Fibroblast of lung (primary cell): ENCODE measurements around the gene BEND3. TPM values are rescaled to one million over a fixed set of nuclear protein-coding genes. Genes with fewer than 3 reads are reported as not detected.

ENCODE experiments used
- DNase-seq, 2 donors: peaks; one replicate each; pipeline versions ENCODE4 v3.0.0 to v3.0.0-alpha.2; 2010; ENCODE audit warnings: low read depth in 2 of 2
- H2AFZ ChIP-seq: 2 replicates; pipeline ENCODE4 v1.5.1; 2012; ENCODE audit warnings: low read length, control low read depth, inconsistent platforms
- H3K27ac ChIP-seq: 2 replicates; pipeline ENCODE4 v1.5.1; 2011; ENCODE audit warnings: low read length, control low read depth; ENCODE audit not compliant: insufficient read depth
- H3K27me3 ChIP-seq: 2 replicates; pipeline ENCODE4 v1.5.1; 2011; ENCODE audit warnings: mild to moderate bottlenecking, low read length; ENCODE audit not compliant: control insufficient read depth, insufficient read depth
- H3K36me3 ChIP-seq: 2 replicates; pipeline ENCODE4 v1.5.1; 2011; ENCODE audit warnings: low read length; ENCODE audit not compliant: control insufficient read depth, insufficient read depth
- H3K4me1 ChIP-seq: 2 replicates; pipeline ENCODE4 v1.5.1; 2011; ENCODE audit warnings: low read length; ENCODE audit not compliant: control insufficient read depth, insufficient read depth; ENCODE audit errors: extremely low read depth
- H3K4me2 ChIP-seq: 2 replicates; pipeline ENCODE4 v1.5.1; 2011; ENCODE audit warnings: low read length, control low read depth; ENCODE audit not compliant: insufficient read depth; ENCODE audit errors: extremely low read depth
- H3K4me3 ChIP-seq, 4 experiments: fragments of 200-600 bp in 1 of 4; sonication (generic) in 1 of 4; replicated peaks in 1 of 4; 2 replicates each; pipeline ENCODE4 v1.5.1; 2011 to 2016; ENCODE audit warnings: low read length in 4 of 4, low read depth in 3 of 4, mild to moderate bottlenecking in 3 of 4, control low read depth in 2 of 4, inconsistent platforms in 1 of 4, mixed read lengths in 1 of 4; ENCODE audit not compliant: insufficient read depth in 1 of 4; ENCODE audit errors: control extremely low read depth in 1 of 4
- H3K79me2 ChIP-seq: 2 replicates; pipeline ENCODE4 v1.5.1; 2012; ENCODE audit warnings: mild to moderate bottlenecking, low read length, inconsistent platforms; ENCODE audit not compliant: control insufficient read depth, insufficient read depth
- H3K9ac ChIP-seq: 2 replicates; pipeline ENCODE4 v1.5.1; 2011; ENCODE audit warnings: mild to moderate bottlenecking, low read length, control low read depth; ENCODE audit not compliant: insufficient read depth
- H3K9me3 ChIP-seq: 2 replicates; pipeline ENCODE4 v1.5.1; 2012; ENCODE audit warnings: low read depth, low read length; ENCODE audit not compliant: control insufficient read depth, insufficient read depth
- H4K20me1 ChIP-seq: 2 replicates; pipeline ENCODE4 v1.5.1; 2011; ENCODE audit warnings: low read length; ENCODE audit not compliant: control insufficient read depth, insufficient read depth; ENCODE audit errors: extremely low read depth
- EZH2 ChIP-seq: IDR thresholded peaks from 2 replicates; pipeline ENCODE4 v1.5.1; 2012; ENCODE audit warnings: low read length, control low read depth, mild to moderate bottlenecking; ENCODE audit errors: missing control alignments
- polyA plus RNA-seq, 2 donors: library from polyadenylated mRNA; depleted of rRNA in 1 of 2; stranded (reverse) in 1 of 2; unstranded in 1 of 2; fragments of >200 nt; gene quantifications; 2 replicates each; pipeline ENCODE4 v1.2.1, GENCODE V29; 2011 to 2012; ENCODE audit warnings: missing spikeins in 1 of 2
- total RNA-seq: library from RNA; depleted of rRNA; stranded (reverse); fragments of >200 nt; gene quantifications from 2 replicates; pipeline ENCODE4 v1.2.1, GENCODE V29; 2014
- TF ChIP-seq, protein P1 (sequence below), 2 donors: IDR thresholded peaks in 1 of 2; conservative IDR thresholded peaks in 1 of 2; 1 replicate in 1 of 2; 2 replicates in 1 of 2; pipeline ENCODE4 v1.5.1; 2011 to 2012; ENCODE audit warnings: low read length in 2 of 2, control low read depth in 1 of 2, inconsistent platforms in 1 of 2, low read depth in 1 of 2, mild to moderate bottlenecking in 1 of 2

BEND3 gene
- total and polyA plus RNA-seq, 2 donors (not counting 1 experiment from before 2014, with no cell fraction given) = 0.83 to 1.7 TPM

DNA sequence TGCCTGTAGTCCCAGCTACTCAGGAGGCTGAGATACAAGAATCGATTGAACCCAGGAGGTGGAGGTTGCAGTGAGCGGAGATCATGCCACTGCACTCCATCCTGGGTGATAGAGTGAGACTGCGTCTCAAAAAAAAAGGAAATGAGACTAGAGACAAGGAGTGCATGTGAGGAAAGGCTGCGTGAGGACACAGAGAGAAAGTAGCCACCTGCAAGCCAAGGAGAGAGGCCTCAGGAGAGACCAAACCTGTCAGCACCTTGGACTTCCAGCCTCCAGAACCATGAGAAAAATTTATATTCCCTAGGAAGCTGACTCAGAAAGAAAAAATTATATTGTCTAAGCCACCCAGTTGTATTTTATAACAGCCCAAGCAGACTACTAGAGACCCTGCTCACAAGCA is 7.4 kb upstream of the BEND3 start:
- Histone ChIP-seq H3K4me3 (no peak overlapping the region), H3K4me2 (no peak overlapping the region), H2AFZ (no peak overlapping the region), H3K27ac (no peak overlapping the region), H3K4me1 (no peaks in the 10 kb centered on the region), H3K79me2 (no peaks in the 10 kb centered on the region), H3K36me3 (no peaks in the 10 kb centered on the region), H4K20me1 (no peaks in the 10 kb centered on the region), H3K9me3 (no peaks in the 10 kb centered on the region), H3K9ac (no peak overlapping the region), H3K27me3 (no peaks in the 10 kb centered on the region)
- TF ChIP-seq, protein P1, sequence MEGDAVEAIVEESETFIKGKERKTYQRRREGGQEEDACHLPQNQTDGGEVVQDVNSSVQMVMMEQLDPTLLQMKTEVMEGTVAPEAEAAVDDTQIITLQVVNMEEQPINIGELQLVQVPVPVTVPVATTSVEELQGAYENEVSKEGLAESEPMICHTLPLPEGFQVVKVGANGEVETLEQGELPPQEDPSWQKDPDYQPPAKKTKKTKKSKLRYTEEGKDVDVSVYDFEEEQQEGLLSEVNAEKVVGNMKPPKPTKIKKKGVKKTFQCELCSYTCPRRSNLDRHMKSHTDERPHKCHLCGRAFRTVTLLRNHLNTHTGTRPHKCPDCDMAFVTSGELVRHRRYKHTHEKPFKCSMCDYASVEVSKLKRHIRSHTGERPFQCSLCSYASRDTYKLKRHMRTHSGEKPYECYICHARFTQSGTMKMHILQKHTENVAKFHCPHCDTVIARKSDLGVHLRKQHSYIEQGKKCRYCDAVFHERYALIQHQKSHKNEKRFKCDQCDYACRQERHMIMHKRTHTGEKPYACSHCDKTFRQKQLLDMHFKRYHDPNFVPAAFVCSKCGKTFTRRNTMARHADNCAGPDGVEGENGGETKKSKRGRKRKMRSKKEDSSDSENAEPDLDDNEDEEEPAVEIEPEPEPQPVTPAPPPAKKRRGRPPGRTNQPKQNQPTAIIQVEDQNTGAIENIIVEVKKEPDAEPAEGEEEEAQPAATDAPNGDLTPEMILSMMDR (conservative IDR thresholded peaks at IDR 0.05 in 1 of 2, IDR thresholded peaks at IDR 0.05 in 1 of 2; ENCODE audit: low read depth in 1 of 2, low read length in 2 of 2) = no peak
- TF ChIP-seq EZH2 = no peak
- no peak for DNase-seq

DNA sequence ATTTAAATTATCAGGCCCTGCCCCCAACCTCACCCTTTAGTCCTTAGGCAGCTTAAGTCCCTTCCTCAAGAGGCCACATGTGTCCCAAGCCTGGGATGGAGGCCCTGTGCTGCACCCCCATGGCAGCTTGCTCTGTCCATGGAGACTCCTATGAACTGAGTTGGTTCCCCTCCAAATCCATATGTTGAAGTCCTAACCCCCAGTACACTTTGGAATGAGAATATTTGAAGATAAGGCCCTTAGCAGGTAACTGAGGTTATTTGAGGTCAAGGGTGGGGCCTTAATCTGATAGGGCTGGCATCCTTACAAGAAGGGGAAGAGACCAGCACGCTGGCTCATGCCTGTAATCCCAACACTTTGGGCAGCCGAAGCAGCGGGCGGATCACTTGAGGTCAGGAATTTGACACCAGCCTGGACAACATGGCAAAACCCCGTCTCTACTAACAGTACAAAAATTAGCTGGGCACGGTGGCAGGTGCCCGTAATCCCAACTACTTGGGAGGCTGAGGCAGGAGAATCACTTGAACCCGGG is 6.7 kb upstream of the BEND3 start:
- Histone ChIP-seq H3K4me2 (no peak overlapping the region), H3K27ac (no peak overlapping the region), H4K20me1 (no peaks in the 10 kb centered on the region), H2AFZ (no peak overlapping the region), H3K9me3 (no peaks in the 10 kb centered on the region), H3K4me3 (no peak overlapping the region), H3K36me3 (no peaks in the 10 kb centered on the region), H3K9ac (no peak overlapping the region), H3K27me3 (no peaks in the 10 kb centered on the region), H3K79me2 (no peaks in the 10 kb centered on the region), H3K4me1 (no peaks in the 10 kb centered on the region)
- no peak for TF ChIP-seq EZH2
- TF ChIP-seq, protein P1 (conservative IDR thresholded peaks at IDR 0.05 in 1 of 2, IDR thresholded peaks at IDR 0.05 in 1 of 2; ENCODE audit: low read depth in 1 of 2, low read length in 2 of 2) = no peak
- no peak for DNase-seq

DNA sequence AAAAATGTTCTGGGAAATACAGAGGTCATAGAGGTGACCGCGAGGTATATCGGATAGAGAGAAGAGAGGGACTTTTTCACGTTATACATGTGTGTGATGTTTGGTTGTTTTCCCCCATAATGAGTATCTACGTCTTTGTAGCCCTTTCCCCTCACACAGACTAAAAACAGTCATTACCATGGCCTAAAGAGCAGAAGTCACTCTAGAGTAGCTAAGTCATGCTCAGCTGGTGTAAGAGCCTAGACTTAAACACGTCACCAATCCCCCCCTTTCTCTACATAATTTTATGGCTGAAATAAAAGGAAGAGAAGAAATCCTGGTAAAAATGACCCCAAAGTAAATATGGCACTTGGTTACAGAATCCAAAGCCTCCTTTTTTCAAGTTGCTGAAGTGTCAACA is 6.0 kb upstream of the BEND3 start:
- Histone ChIP-seq H3K4me2 (no peak overlapping the region), H3K27me3 (no peaks in the 10 kb centered on the region), H4K20me1 (no peaks in the 10 kb centered on the region), H3K36me3 (no peaks in the 10 kb centered on the region), H3K4me1 (no peaks in the 10 kb centered on the region), H3K9ac (no peak overlapping the region), H3K27ac (no peak overlapping the region), H3K79me2 (no peaks in the 10 kb centered on the region), H2AFZ (no peak overlapping the region), H3K9me3 (no peaks in the 10 kb centered on the region), H3K4me3 (no peak overlapping the region)
- no peak for DNase-seq
- no peak for TF ChIP-seq EZH2
- TF ChIP-seq, protein P1 (conservative IDR thresholded peaks at IDR 0.05 in 1 of 2, IDR thresholded peaks at IDR 0.05 in 1 of 2; ENCODE audit: low read depth in 1 of 2, low read length in 2 of 2) = no peak
